ENCODE measurements around the gene MED27.

The MED27 gene

GRCh38 chr9:131972889-131973288, 106.8 kb downstream of the MED27 start:
- TF ChIP-seq ZNF274 (IDR thresholded peaks at IDR 0.05; ENCODE audit: low read depth, low read length): no peak

DNA sequence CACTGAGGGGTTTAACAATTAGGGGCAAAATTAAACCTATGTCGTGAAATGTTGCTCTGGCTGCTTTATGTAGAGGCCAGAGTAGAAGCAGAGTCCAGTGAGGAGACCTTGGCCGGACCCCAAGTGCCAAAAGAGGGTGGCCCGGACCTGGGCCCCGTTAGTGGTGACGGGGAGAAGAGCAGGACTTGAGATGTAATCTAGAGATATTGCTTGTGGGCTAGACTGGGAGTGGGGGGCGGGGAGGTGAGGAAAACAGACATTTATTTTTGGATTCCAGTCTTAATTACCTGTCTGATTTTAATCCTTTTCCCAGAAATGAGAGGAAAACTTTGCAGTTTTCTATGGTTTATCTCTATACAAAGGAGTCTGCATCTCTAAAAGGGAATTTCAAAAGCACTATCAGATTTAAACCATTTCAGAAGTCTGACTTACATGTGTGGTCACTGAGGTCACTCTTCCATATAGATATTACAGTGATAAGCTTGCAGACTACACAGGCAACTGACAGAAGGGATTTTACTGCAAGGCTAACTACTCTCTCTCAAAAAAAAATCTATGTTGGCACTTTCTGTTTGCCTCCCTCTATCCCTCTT, 108.1 kb downstream of the MED27 start:
- no peak overlapping the region for H3K4me3 ChIP-seq (ENCODE audit: low read length)
- TF ChIP-seq ZNF274 (IDR thresholded peaks at IDR 0.05; ENCODE audit: low read depth, low read length): no peak

More at GRCh38 chr9:131972889-131973288, 106.8 kb downstream of the MED27 start:
- H3K4me3 ChIP-seq (ENCODE audit: low read length): no peak overlapping the region

GRCh38 chr9:131969469-131969989, 110.1 kb downstream of the MED27 start:
- no peak for TF ChIP-seq ZNF274 (IDR thresholded peaks at IDR 0.05; ENCODE audit: low read depth, low read length)
- H3K4me3 ChIP-seq (ENCODE audit: low read length): no peak overlapping the region

- TF ChIP-seq ZNF274 (IDR thresholded peaks at IDR 0.05; ENCODE audit: low read depth, low read length): no peak
- no peak overlapping the region for H3K4me3 ChIP-seq (ENCODE audit: low read length)
These were observed 111.0 kb downstream of the MED27 start for GRCh38 chr9:131968632-131969031.

- TF ChIP-seq ZNF274 (IDR thresholded peaks at IDR 0.05; ENCODE audit: low read depth, low read length): no peak
- no peak overlapping the region for H3K4me3 ChIP-seq (ENCODE audit: low read length)
These were observed 113.8 kb downstream of the MED27 start for GRCh38 chr9:131965841-131966240.

DNA sequence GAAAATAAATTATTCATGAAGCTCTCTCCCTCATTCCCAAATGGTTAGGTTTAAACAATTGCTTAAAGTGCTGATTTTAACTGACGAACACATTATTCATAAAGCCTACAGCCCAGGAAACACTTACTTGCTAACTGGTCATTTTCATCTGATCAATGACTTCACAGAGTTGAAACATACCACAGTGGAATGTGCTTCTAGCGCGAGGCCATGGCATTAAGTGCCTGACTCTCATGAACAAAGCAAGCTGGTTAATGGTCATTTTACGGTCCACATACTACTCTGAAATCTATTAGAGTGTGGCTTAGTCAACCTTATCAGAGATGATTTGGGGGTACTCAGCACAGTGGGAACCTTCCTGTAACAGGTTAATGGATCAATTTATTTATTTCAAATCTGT, 114.6 kb downstream of the MED27 start:
- no peak overlapping the region for H3K4me3 ChIP-seq (ENCODE audit: low read length)
- TF ChIP-seq ZNF274 (IDR thresholded peaks at IDR 0.05; ENCODE audit: low read depth, low read length): no peak

- H3K4me3 ChIP-seq (ENCODE audit: low read length): no peak overlapping the region
- no peak for TF ChIP-seq ZNF274 (IDR thresholded peaks at IDR 0.05; ENCODE audit: low read depth, low read length)
These were observed 116.3 kb downstream of the MED27 start for GRCh38 chr9:131963072-131964030.

DNA sequence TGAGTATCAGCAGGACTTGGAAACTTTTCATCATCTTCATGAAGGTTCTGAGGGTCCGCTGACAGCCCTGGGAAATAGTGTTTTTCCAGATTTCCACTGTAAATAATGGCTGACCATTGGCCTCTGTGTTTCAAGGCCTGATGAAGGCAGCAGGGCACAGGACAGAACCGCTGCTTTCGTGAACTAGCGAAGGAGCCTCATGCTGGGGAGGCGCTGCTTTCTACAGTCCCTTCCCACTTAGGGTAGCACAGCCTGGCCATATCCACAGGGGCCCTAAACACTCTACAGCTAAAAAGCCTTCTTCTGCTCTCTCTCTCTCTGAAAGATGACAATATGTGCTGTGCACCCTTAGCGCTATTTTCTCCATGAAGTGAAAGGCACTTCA, 118.2 kb downstream of the MED27 start:
- no peak for TF ChIP-seq ZNF274 (IDR thresholded peaks at IDR 0.05; ENCODE audit: low read depth, low read length)
- H3K4me3 ChIP-seq (ENCODE audit: low read length): no peak overlapping the region

DNA sequence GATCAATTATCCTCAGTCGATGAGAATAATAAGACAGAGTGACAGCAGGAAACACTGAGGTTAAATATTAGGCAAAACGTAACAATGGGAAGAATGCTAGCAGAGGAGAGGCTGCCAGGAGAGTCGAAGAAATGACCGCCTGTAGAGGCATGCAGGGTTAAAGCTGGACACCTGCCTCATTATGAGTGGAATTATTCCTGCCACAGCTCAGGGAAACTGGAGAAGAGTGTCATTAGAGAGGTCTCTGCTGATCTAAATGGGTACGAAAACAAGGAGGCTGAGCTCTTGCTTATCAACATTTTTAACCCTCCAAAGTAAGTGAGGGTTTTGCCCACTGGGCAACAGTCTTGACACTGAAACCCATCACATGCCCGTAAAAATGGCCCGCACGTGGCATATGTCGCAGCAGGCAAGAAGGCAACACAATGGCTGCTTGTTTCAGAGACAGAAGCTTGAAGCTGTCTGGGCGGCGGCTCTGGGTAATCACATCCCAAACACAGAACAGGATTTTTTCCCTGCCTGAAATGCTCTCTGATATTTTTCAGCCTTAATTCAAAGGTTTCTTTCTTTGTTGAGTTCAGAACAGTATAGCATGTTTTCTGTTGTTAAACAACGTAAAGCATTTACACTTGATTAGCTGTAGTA, 118.7 kb downstream of the MED27 start:
- no peak for TF ChIP-seq ZNF274 (IDR thresholded peaks at IDR 0.05; ENCODE audit: low read depth, low read length)
- H3K4me3 ChIP-seq (ENCODE audit: low read length): no peak overlapping the region

DNA sequence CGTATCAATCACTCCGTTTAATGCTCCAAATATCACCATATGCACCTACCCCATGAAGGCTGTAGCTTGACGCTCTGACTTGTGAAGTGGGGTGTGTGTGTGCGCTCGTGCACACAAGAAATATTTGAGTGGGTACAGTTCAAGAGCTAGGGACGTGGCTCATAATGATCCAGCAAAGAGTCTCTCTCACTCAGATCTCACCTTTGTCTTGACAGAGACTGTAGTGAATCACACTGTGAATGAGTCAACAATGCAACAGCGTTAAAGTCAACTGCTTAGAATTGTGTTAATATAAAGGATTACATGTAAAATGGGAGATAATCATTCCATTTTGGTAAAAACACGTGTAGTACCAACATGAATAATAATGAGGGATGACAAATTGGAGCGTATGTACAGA, 119.4 kb downstream of the MED27 start:
- H3K4me3 ChIP-seq (ENCODE audit: low read length): no peak overlapping the region
- no peak for TF ChIP-seq ZNF274 (IDR thresholded peaks at IDR 0.05; ENCODE audit: low read depth, low read length)

GRCh38 chr9:131959887-131960286, 119.8 kb downstream of the MED27 start:
- no peak for TF ChIP-seq ZNF274 (IDR thresholded peaks at IDR 0.05; ENCODE audit: low read depth, low read length)
- H3K4me3 ChIP-seq (ENCODE audit: low read length): no peak overlapping the region

GRCh38 chr9:131959056-131959455, 120.6 kb downstream of the MED27 start:
- H3K4me3 ChIP-seq (ENCODE audit: low read length): no peak overlapping the region
- TF ChIP-seq ZNF274 (IDR thresholded peaks at IDR 0.05; ENCODE audit: low read depth, low read length): no peak

- no peak overlapping the region for H3K4me3 ChIP-seq (ENCODE audit: low read length)
- no peak for TF ChIP-seq ZNF274 (IDR thresholded peaks at IDR 0.05; ENCODE audit: low read depth, low read length)
These were observed 125.4 kb downstream of the MED27 start for GRCh38 chr9:131954299-131954698.

DNA sequence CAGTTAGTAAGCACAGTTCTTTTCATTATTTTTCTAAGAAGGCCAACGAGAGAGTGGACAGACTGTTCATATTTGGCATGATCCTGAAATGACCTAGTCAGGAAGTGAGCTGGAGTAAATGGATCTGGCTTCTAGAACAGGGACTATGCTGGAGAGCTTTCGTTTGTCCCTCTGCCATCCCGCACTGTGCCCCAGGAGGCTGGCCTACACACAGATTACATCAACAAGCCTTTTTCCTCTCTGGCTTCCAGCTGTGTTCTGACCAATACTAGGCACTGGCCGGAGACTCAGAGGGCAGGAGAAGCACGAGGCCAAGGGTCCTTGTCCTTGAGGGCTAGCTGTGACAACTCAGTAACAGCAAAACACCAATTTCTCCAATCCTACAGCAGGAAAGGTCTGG, 127.8 kb downstream of the MED27 start:
- H3K4me3 ChIP-seq (ENCODE audit: low read length): no peak overlapping the region
- no peak for TF ChIP-seq ZNF274 (IDR thresholded peaks at IDR 0.05; ENCODE audit: low read depth, low read length)

All from GM08714 (cell line).